ENCODE data around the gene HOOK2. TPM values are rescaled to one million over a fixed set of nuclear protein-coding genes. Genes with fewer than 3 reads are reported as not detected.
A peak's percentile ranks its signal among the peaks of the same experiment; 100 is the strongest.
"Not testable (repeated sequence)": the region's sequence is repeated elsewhere in the genome, so short reads cannot be mapped to it uniquely, and the experiment has no call there.

HOOK2 gene
- total RNA-seq, 4 donors from 2014 or later = 55.1 to 227 (median 83.6) TPM

DNA sequence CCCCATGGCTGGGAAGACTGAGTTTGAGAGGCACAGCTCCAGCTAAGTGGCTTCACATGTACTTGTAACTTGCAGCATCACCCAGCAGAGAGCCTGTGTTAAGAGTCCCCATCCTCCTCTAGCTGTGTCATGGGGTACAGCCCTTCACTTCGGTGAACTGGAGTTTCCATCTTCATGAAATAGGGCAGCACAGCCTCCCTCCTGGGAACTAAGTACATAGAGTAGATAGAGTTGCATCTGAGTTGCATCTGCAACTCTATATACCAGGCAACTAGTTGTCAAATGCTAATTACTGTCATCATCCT lies 25.1 kb upstream of the HOOK2 start:
- H3K27ac ChIP-seq = peak overlapping the region; percentile 58

DNA sequence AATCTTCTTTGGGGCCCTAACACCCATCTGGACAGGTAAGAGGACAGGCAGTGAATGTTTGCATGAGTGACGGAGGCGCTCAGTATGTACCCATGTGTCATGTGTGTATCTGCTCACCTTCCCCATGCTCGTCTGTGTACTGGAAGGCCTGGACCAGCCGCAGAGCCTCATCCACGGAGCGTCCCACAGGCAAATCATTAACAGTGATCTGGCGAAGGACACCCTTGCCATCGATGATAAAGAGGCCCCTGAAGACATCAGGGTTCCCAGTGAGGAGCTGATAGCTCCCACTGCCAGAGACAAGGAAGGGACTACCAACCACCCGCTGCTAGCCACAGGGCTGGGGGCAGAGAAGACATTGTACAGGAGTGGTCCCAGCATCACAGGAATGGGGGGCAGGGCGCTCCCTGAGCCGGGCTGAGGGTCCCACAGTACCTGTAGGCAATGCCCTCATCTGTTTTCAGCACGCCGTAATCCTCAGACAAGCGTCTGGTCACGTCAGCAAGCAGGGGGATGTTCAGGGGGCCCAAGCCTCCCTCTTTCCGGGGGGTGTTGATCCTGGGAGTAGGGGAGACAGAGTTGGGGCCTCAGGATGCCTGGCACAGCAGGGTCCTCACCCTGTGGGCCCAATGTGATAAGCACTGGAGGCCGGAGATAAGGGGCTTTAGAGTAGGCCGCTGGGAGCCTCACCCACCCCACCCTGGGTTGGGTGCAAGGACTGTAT lies 24.6 kb upstream of the HOOK2 start:
- H3K4me3 ChIP-seq = peak overlapping the region; percentile 80
- DNase-seq (ENCODE audit: low spot score in 2 of 2) = no peak
- H3K9me3 ChIP-seq = no peaks in the 10 kb centered on the region
- TF ChIP-seq, protein P1, sequence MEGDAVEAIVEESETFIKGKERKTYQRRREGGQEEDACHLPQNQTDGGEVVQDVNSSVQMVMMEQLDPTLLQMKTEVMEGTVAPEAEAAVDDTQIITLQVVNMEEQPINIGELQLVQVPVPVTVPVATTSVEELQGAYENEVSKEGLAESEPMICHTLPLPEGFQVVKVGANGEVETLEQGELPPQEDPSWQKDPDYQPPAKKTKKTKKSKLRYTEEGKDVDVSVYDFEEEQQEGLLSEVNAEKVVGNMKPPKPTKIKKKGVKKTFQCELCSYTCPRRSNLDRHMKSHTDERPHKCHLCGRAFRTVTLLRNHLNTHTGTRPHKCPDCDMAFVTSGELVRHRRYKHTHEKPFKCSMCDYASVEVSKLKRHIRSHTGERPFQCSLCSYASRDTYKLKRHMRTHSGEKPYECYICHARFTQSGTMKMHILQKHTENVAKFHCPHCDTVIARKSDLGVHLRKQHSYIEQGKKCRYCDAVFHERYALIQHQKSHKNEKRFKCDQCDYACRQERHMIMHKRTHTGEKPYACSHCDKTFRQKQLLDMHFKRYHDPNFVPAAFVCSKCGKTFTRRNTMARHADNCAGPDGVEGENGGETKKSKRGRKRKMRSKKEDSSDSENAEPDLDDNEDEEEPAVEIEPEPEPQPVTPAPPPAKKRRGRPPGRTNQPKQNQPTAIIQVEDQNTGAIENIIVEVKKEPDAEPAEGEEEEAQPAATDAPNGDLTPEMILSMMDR (IDR thresholded peaks at IDR 0.05) = no peak
- TF ChIP-seq EP300 (IDR thresholded peaks at IDR 0.05) = no peak
- no peak for TF ChIP-seq POLR2A (IDR thresholded peaks at IDR 0.05)
- 92% methylated on average over 7 of the region's 18 CpGs for WGBS
- peaks cover 43% of the 10 kb centered on the region for H3K4me1 ChIP-seq
- H3K27ac ChIP-seq = no peak overlapping the region
- peaks cover 24% of the 10 kb centered on the region for H3K36me3 ChIP-seq
- no peaks in the 10 kb centered on the region for H3K27me3 ChIP-seq

More for the DNA sequence above, 25.1 kb upstream of the HOOK2 start:
- peaks cover 24% of the 10 kb centered on the region for H3K36me3 ChIP-seq
- H3K4me1 ChIP-seq = peaks cover 38% of the 10 kb centered on the region
- H3K4me3 ChIP-seq = peak overlapping the region; percentile 80
- H3K9me3 ChIP-seq = no peaks in the 10 kb centered on the region
- DNase-seq (ENCODE audit: low spot score in 2 of 2) = no peak
- TF ChIP-seq POLR2AphosphoS5 (IDR thresholded peaks at IDR 0.05) (no peak), EP300 (IDR thresholded peaks at IDR 0.05) (no peak), POLR2A (IDR thresholded peaks at IDR 0.05) (no peak)
- TF ChIP-seq, protein P1 (IDR thresholded peaks at IDR 0.05) = no peak
- 67% methylated on average over 1 of the region's 1 CpG for WGBS
- H3K27me3 ChIP-seq = no peaks in the 10 kb centered on the region

DNA sequence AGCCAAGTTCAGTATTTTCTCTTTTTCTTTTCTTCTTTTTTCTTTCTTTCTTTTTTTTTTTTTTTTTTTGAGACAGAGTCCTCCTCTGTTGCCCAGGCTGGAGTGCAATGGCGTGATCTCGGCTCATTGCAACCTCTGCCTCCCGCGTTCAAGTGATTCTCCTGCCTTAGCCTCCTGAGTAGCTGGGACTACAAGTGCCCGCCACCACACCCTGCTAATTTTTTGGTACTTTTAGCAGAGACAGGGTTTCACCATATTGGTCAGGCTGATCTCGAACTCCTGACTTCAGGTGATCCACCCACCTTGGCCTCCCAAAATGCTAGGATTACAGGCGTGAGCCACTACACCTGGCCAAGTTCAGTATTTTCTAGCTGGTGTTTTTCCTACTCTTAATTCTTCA lies 22.3 kb upstream of the HOOK2 start:
- not testable (repeated sequence) for H3K4me3 ChIP-seq; H3K27ac ChIP-seq; H3K9me3 ChIP-seq; DNase-seq (ENCODE audit: low spot score in 2 of 2); H3K27me3 ChIP-seq
- Histone ChIP-seq H3K4me1 (peaks cover 55% of the 10 kb centered on the region), H3K36me3 (peaks cover 24% of the 10 kb centered on the region)
- 97% methylated on average over 7 of the region's 7 CpGs for WGBS

DNA sequence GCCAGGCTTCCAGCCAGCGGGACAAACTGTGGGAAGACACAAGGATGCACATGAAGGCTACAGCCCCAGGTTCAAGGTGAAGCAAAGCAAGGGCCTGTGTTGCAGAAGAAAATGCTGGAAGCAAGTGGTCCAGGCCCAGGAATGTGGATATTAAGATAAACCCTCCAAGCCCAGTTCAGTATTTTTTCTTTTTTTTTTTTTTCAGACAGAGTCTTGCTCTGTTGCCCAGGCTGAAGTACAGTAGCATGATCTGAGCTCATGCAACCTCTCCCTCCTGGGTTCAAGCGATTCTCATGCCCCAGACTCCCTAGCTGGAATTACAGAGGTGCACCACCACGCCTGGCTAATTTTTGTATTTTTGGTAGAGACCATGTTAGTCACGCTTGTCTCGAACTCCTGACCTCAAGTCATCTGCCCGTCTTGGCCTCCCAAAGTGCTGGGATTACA lies 21.8 kb upstream of the HOOK2 start:
- Histone ChIP-seq H3K4me1 (peaks cover 51% of the 10 kb centered on the region), H3K27me3 (no peaks in the 10 kb centered on the region), H3K27ac (no peak overlapping the region)

DNA sequence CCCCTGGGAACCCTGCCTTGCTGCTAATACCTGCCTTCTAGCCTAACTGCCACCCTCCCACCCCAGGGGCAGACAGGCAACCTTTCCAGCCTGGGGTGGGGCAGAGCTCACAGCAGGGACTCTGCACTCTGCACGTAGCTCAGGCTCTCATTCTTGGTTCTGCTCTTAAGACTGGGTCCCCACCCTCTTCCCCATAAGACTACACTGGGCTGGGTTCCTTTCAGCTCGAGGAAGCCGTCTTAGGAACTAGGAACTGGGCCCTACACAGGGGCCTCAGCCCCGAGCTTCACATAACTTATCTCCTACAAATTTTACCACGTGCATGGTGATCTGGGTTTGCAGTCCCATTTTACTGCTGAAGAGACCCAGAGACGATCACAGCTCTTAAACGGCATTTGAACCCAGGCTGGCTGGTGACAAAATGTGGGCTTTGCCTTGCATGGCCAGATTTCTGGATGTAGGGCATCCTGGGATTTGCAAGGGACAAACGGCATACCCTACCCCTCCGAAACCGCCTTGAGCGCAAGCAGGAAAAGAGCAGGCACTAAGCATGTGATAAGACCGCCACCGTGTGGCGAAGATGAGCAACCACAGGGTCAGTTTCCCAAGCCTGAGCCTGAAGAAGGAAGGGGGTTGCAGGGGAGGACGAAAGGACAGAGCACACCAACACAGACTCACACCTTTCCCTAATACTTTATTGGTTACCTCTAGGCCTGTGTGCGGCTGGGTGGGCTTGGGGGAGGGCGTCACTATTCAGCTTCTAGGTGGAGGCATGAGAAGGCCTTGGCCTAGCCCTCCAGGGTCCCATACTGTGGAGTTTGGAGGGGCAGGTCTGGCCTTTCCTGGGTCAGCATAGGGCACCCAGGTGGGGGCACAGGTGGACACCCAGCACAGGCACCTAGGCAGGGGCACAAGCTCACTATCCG lies 21.1 kb upstream of the HOOK2 start:
- DNase-seq (ENCODE audit: low spot score in 2 of 2) = peak in 1 of 2 donors; percentile 87
- WGBS = 9% methylated on average over 17 of the region's 18 CpGs
- peak in 1 of 3 donors; percentile 80 for TF ChIP-seq POLR2AphosphoS5 (IDR thresholded peaks at IDR 0.05)
- TF ChIP-seq, protein P1 (IDR thresholded peaks at IDR 0.05) = peak; percentile 88 to 95
- no peak for TF ChIP-seq POLR2A (IDR thresholded peaks at IDR 0.05)
- TF ChIP-seq EP300 (IDR thresholded peaks at IDR 0.05) = no peak
- no peaks in the 10 kb centered on the region for H3K9me3 ChIP-seq
- no peaks in the 10 kb centered on the region for H3K27me3 ChIP-seq
- peaks cover 24% of the 10 kb centered on the region for H3K36me3 ChIP-seq
- peak overlapping the region; percentile 13 for H3K4me3 ChIP-seq
- H3K4me1 ChIP-seq = peaks cover 46% of the 10 kb centered on the region
- peak overlapping the region; percentile 70 for H3K27ac ChIP-seq

More for the DNA sequence above, 21.8 kb upstream of the HOOK2 start:
- H3K36me3 ChIP-seq = peaks cover 24% of the 10 kb centered on the region
- TF ChIP-seq POLR2AphosphoS5 (IDR thresholded peaks at IDR 0.05) = no peak
- no peak for TF ChIP-seq EP300 (IDR thresholded peaks at IDR 0.05)
- no peak for TF ChIP-seq POLR2A (IDR thresholded peaks at IDR 0.05)
- TF ChIP-seq, protein P1 (IDR thresholded peaks at IDR 0.05) = no peak
- no peak overlapping the region for H3K4me3 ChIP-seq
- DNase-seq (ENCODE audit: low spot score in 2 of 2) = no peak
- WGBS = 90% methylated on average over 6 of the region's 6 CpGs
- no peaks in the 10 kb centered on the region for H3K9me3 ChIP-seq

Measured in suprapubic skin (tissue), 4 donors.